Measurements from ENCODE around the gene ACRV1.
A peak's percentile ranks its signal among the peaks of the same experiment; 100 is the strongest.

The ACRV1 gene

GRCh38 chr11:125649465-125650166 is 31.0 kb downstream of the ACRV1 start:
- peak; percentile 28 for DNase-seq (ENCODE audit: low spot score)

GRCh38 chr11:125645871-125646270 is 34.8 kb downstream of the ACRV1 start:
- DNase-seq (ENCODE audit: low spot score): no peak

- DNase-seq (ENCODE audit: low spot score): peak; percentile 54
These were observed 42.3 kb downstream of the ACRV1 start for GRCh38 chr11:125638315-125638714.

- peak; percentile 37 for DNase-seq (ENCODE audit: low spot score)
These were observed 42.8 kb downstream of the ACRV1 start for GRCh38 chr11:125637840-125638239.

- DNase-seq (ENCODE audit: low spot score): peak; percentile 4
These were observed 53.3 kb downstream of the ACRV1 start for GRCh38 chr11:125627236-125627910.

GRCh38 chr11:125626288-125626950 is 54.2 kb downstream of the ACRV1 start:
- peak; percentile 89 for DNase-seq (ENCODE audit: low spot score)

GRCh38 chr11:125625630-125626287 is 54.9 kb downstream of the ACRV1 start:
- DNase-seq (ENCODE audit: low spot score): peak; percentile 91

GRCh38 chr11:125625225-125625629 is 55.4 kb downstream of the ACRV1 start:
- DNase-seq (ENCODE audit: low spot score): no peak

- DNase-seq (ENCODE audit: low spot score): no peak
These were observed 55.9 kb downstream of the ACRV1 start, which contains the start of gene CHEK1 for GRCh38 chr11:125624756-125625213. TSS of gene CHEK1 (plus strand) at chr11:125625163. CDS start at chr11:125626769, 1,606 bp downstream.

- no peak for DNase-seq (ENCODE audit: low spot score)
These were observed 57.6 kb downstream of the ACRV1 start for GRCh38 chr11:125623064-125623463.

GRCh38 chr11:125621995-125622394 is 58.7 kb downstream of the ACRV1 start:
- DNase-seq (ENCODE audit: low spot score): peak; percentile 40
